HepG2 (cell line): ENCODE results near the gene CDK3. TPM values are rescaled to one million over a fixed set of nuclear protein-coding genes. Genes with fewer than 3 reads are reported as not detected.
A peak's percentile ranks its signal among the peaks of the same experiment; 100 is the strongest.

Source experiments
- CENPBD1 ChIP-seq: sonication (generic); formaldehyde crosslinking; IDR thresholded peaks from 2 replicates; pipeline ENCODE4 v1.8.0; 2022; ENCODE audit warnings: missing genetic modification reagents, low read depth, mild to moderate bottlenecking, borderline replicate concordance
- CHCHD3 ChIP-seq: sonication (generic); formaldehyde crosslinking; IDR thresholded peaks from 2 replicates; pipeline ENCODE4 v1.8.0; 2022; ENCODE audit warnings: mild to moderate bottlenecking, missing genetic modification reagents, moderate library complexity
- KDM1A ChIP-seq: IDR thresholded peaks from 2 replicates; pipeline ENCODE4 v1.6.1; 2016; ENCODE audit warnings: missing compliant biosample characterization
- MAFK ChIP-seq, 2 experiments: IDR thresholded peaks in 1 of 2; conservative IDR thresholded peaks in 1 of 2; 2 replicates each; pipeline ENCODE4 v1.6.1; 2011; ENCODE audit warnings: improper control_type of control experiment in 2 of 2, low read length in 2 of 2
- MTA1 ChIP-seq: sonication (generic); formaldehyde crosslinking; IDR thresholded peaks from 2 replicates; pipeline ENCODE4 v1.4.0; 2020; ENCODE audit warnings: missing genetic modification reagents, mild to moderate bottlenecking, borderline replicate concordance
- MXD3 ChIP-seq: IDR thresholded peaks from 2 replicates; pipeline ENCODE4 v1.6.1; 2016; ENCODE audit warnings: mild to moderate bottlenecking, missing biosample characterization, missing genetic modification reagents
- NR0B2 ChIP-seq: sonication (generic); formaldehyde crosslinking; IDR thresholded peaks from 2 replicates; pipeline ENCODE4 v1.4.0; 2020; ENCODE audit warnings: mild to moderate bottlenecking, missing genetic modification reagents
- PLSCR1 ChIP-seq: sonication (generic); formaldehyde crosslinking; IDR thresholded peaks from 2 replicates; pipeline ENCODE4 v1.5.0; 2020; ENCODE audit warnings: missing genetic modification reagents, mild to moderate bottlenecking, borderline replicate concordance
- SMARCE1 ChIP-seq: fragments of 450-650 bp; IDR thresholded peaks from 2 replicates; pipeline ENCODE4 v1.6.1; 2017; ENCODE audit warnings: borderline replicate concordance
- SNAPC2 ChIP-seq: sonication (generic); formaldehyde crosslinking; IDR thresholded peaks from 2 replicates; pipeline ENCODE4 v1.8.1; 2022; ENCODE audit warnings: mild to moderate bottlenecking, missing genetic modification reagents
- ZBTB33 ChIP-seq: sonication (generic); formaldehyde crosslinking; IDR thresholded peaks from 2 replicates; pipeline ENCODE4 v1.4.0; 2020; ENCODE audit warnings: missing genetic modification reagents
- ZFP82 ChIP-seq: sonication (generic); formaldehyde crosslinking; IDR thresholded peaks from 2 replicates; pipeline ENCODE4 v1.5.1; 2020; ENCODE audit warnings: mild to moderate bottlenecking, missing genetic modification reagents, borderline replicate concordance
- ZNF337 ChIP-seq: sonication (generic); formaldehyde crosslinking; IDR thresholded peaks from 2 replicates; pipeline ENCODE4 v1.5.1; 2020; ENCODE audit warnings: missing genetic modification reagents, low read depth, mild to moderate bottlenecking, borderline replicate concordance
- ZNF432 ChIP-seq: sonication (generic); formaldehyde crosslinking; IDR thresholded peaks from 2 replicates; pipeline ENCODE4 v1.5.0; 2020; ENCODE audit warnings: missing genetic modification reagents, mild to moderate bottlenecking, borderline replicate concordance
- polyA plus RNA-seq, 8 experiments: library from polyadenylated mRNA; depleted of rRNA in 3 of 8; stranded (reverse) in 7 of 8; unstranded in 1 of 8; fragments of >200 nt; fragmentation: Illumina TruSeq in 4 of 8; extraction: Trizol in 4 of 8; gene quantifications; 2 replicates each; pipeline versions ENCODE4 v1.2.1 to v1.2.3, GENCODE V29; 2011 to 2016; ENCODE audit warnings: low read depth in 4 of 8, missing spikeins in 1 of 8, mixed read lengths in 1 of 8; ENCODE audit not compliant: insufficient read depth in 1 of 8
- total RNA-seq, 5 experiments: library from RNA; depleted of rRNA; stranded (reverse); fragments of >200 nt; fragmentation: Illumina TruSeq; extraction: Trizol; gene quantifications; 2 replicates each; pipeline ENCODE4 v1.2.3, GENCODE V29; 2016; ENCODE audit warnings: low read depth in 1 of 5
- TF ChIP-seq, protein P1 (sequence below): sonication (generic); formaldehyde crosslinking; IDR thresholded peaks from 2 replicates; pipeline ENCODE4 v1.4.0; 2020; ENCODE audit warnings: missing genetic modification reagents, borderline replicate concordance
- TF ChIP-seq, protein P2 (sequence below): IDR thresholded peaks from 2 replicates; pipeline ENCODE4 v1.6.1; 2018; ENCODE audit warnings: missing genetic modification reagents

CDK3 gene
- total and polyA plus RNA-seq, 2 of the 13 experiments (the other 11 are each of a cell fraction or from before 2014, with no cell fraction given) = 5.8 to 11.4 TPM

DNA sequence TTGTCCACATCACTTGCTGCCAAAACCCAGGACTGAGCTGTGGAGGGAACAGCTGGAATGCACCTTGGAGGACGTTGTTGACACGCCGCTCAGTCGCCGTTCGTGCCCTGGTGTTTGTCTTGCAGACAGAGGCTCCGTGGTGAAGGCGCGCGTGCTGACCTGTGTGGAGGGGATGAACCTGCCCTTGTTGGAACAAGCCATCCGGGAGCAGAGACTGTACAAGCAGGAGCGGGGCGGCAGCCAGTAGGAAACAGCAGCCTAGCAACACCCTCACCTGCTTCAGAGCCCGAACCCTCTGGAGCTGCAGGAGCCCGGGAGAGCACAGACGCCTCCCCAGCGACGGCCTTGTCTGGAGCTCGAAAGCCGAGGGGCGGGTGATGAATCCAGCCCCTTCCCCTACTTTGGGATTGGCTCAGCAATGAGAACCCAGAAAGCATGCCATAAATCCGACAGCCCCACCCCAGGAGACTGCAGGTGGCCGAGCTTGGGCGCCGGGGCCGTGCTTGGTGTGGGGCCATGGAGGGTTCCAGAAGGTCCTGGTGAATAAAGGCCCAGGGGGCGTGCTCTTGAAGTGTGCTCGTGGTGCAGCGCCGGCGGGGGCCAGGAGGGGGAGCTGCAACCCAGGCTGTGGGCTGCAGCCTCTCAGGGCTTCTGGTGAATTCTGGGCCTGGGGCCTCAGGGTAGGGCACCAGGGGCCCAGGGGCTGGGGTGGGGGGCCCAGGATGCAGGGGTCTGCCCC is 470 bp upstream of the CDK3 start (continued):
- TF ChIP-seq, protein P1, sequence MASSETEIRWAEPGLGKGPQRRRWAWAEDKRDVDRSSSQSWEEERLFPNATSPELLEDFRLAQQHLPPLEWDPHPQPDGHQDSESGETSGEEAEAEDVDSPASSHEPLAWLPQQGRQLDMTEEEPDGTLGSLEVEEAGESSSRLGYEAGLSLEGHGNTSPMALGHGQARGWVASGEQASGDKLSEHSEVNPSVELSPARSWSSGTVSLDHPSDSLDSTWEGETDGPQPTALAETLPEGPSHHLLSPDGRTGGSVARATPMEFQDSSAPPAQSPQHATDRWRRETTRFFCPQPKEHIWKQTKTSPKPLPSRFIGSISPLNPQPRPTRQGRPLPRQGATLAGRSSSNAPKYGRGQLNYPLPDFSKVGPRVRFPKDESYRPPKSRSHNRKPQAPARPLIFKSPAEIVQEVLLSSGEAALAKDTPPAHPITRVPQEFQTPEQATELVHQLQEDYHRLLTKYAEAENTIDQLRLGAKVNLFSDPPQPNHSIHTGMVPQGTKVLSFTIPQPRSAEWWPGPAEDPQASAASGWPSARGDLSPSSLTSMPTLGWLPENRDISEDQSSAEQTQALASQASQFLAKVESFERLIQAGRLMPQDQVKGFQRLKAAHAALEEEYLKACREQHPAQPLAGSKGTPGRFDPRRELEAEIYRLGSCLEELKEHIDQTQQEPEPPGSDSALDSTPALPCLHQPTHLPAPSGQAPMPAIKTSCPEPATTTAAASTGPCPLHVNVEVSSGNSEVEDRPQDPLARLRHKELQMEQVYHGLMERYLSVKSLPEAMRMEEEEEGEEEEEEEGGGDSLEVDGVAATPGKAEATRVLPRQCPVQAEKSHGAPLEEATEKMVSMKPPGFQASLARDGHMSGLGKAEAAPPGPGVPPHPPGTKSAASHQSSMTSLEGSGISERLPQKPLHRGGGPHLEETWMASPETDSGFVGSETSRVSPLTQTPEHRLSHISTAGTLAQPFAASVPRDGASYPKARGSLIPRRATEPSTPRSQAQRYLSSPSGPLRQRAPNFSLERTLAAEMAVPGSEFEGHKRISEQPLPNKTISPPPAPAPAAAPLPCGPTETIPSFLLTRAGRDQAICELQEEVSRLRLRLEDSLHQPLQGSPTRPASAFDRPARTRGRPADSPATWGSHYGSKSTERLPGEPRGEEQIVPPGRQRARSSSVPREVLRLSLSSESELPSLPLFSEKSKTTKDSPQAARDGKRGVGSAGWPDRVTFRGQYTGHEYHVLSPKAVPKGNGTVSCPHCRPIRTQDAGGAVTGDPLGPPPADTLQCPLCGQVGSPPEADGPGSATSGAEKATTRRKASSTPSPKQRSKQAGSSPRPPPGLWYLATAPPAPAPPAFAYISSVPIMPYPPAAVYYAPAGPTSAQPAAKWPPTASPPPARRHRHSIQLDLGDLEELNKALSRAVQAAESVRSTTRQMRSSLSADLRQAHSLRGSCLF = no peak
- no peak for TF ChIP-seq SNAPC2 (CRISPR knock-in tag)
- no peak for TF ChIP-seq SMARCE1
- no peak; the same call in 1 of the 2 replicates for TF ChIP-seq MXD3 (CRISPR knock-in tag)
- no peak for TF ChIP-seq ZFP82
- TF ChIP-seq MAFK (conservative IDR thresholded peaks at IDR 0.05 in 1 of 2, IDR thresholded peaks at IDR 0.05 in 1 of 2; ENCODE audit: low read length in 2 of 2) = no peak
- TF ChIP-seq KDM1A = no peak
- 0 out of 2 replicates have a peak, but pooled peaks have one; percentile 36 for TF ChIP-seq MTA1 (CRISPR knock-in tag)
- TF ChIP-seq ZNF432 = no peak
- TF ChIP-seq CENPBD1 = no peak
- no peak; the same call in 1 of the 2 replicates for TF ChIP-seq CHCHD3 (CRISPR knock-in tag)
- 0 out of 2 replicates have a peak, but pooled peaks have one; percentile 75 for TF ChIP-seq ZNF337 (CRISPR knock-in tag)
- no peak for TF ChIP-seq NR0B2 (CRISPR knock-in tag)
- peak; percentile 86 for TF ChIP-seq ZBTB33 (CRISPR knock-in tag)
- TF ChIP-seq PLSCR1 = no peak
- TF ChIP-seq, protein P2, sequence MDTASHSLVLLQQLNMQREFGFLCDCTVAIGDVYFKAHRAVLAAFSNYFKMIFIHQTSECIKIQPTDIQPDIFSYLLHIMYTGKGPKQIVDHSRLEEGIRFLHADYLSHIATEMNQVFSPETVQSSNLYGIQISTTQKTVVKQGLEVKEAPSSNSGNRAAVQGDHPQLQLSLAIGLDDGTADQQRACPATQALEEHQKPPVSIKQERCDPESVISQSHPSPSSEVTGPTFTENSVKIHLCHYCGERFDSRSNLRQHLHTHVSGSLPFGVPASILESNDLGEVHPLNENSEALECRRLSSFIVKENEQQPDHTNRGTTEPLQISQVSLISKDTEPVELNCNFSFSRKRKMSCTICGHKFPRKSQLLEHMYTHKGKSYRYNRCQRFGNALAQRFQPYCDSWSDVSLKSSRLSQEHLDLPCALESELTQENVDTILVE (CRISPR knock-in tag) = no peak
